Activated CD8-positive, alpha-beta T cell treated with anti-CD3 and anti-CD28 coated beads for 36 hours (primary cell): ENCODE measurements around the gene SNX18. TPM values are rescaled to one million over a fixed set of nuclear protein-coding genes. Genes with fewer than 3 reads are reported as not detected.

Source experiments
- ATAC-seq: fragments of 200-7000 bp; cut with Tn5 transposase; one replicate; pipeline ENCODE4 v1.10.0; 2021; ENCODE audit warnings: mild to moderate bottlenecking, moderate library complexity
- CTCF ChIA-PET: fragments of 350-600 bp; sonication (Branson Sonifier 250); formaldehyde crosslinking; loops from one replicate; lab custom pipeline; 2021; ENCODE audit warnings: antibody characterized with exemption; lab: Charles Lee
- POLR2A ChIA-PET: fragments of 350-600 bp; sonication (Branson Sonifier 250); formaldehyde crosslinking; loops from one replicate; lab custom pipeline; 2021; ENCODE audit warnings: antibody characterized with exemption; lab: Charles Lee
- DNase-seq: peaks from one replicate; pipeline ENCODE4 v3.0.0-alpha.2; 2020
- H3K27ac Mint-ChIP-seq: one replicate; pipeline ENCODE4 v1.8.0; 2021; ENCODE audit warnings: mild to moderate bottlenecking, mixed read lengths
- H3K27me3 Mint-ChIP-seq: one replicate; pipeline ENCODE4 v1.8.0; 2021; ENCODE audit warnings: mixed read lengths
- H3K36me3 Mint-ChIP-seq: one replicate; pipeline ENCODE4 v1.8.0; 2021; ENCODE audit warnings: low read depth, mixed read lengths
- H3K4me1 Mint-ChIP-seq: one replicate; pipeline ENCODE4 v1.8.0; 2021; ENCODE audit warnings: low read depth, mixed read lengths
- H3K4me3 Mint-ChIP-seq: one replicate; pipeline ENCODE4 v1.8.0; 2021; ENCODE audit warnings: mild to moderate bottlenecking, moderate library complexity, mixed read lengths
- H3K9me3 Mint-ChIP-seq: one replicate; pipeline ENCODE4 v1.8.0; 2021; ENCODE audit warnings: mixed read lengths
- intact Hi-C: fragments of 100-400 bp; cut with micrococcal nuclease; formaldehyde crosslinking; loops from one replicate; pipeline ENCODE4 v1.10.0; 2022
- total RNA-seq, 2 experiments: library from RNA; stranded (reverse); gene quantifications; one replicate each; pipeline ENCODE4 v1.2.3, GENCODE V29; 2021
- TF ChIP-seq, protein P1 (sequence below): fragments of 200-600 bp; IDR thresholded peaks from one replicate; pipeline ENCODE4 v1.8.0; 2022; ENCODE audit warnings: antibody characterized with exemption, mild to moderate bottlenecking

Gene SNX18
- total RNA-seq, 2 experiments from 2014 or later, result 5.9 to 6.8 TPM

DNA sequence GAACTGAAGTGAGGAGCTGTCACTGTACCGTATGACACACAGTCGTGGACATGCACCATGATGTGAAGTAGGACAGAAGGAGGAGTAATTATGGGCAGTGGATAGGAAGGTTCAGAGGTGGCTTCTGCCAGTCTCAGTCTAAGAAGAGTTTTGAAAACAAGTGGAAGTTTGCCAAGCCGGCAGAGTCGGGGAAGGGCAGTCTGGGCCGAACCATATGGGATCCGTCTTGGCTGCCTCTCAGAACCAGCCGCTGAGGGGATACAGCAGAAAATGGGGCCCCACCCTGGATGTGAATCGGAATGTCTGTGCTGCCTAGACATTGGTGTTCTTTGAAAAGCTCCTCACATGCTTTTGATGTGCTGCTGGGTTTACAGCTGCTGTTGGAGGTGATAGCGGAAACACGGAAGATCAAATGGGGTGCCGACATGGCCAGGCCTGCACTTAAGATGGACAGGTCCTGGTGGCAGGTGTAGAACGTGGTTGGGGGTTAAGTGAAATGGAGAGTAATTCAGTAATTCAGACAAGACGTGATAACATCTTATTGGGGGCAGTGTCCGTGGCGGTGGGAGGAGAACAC is 11.2 kb downstream of the SNX18 start:
- POLR2A ChIA-PET, result interaction anchor here (1.7 kb wide), 1 partner anchor 10 kb away, joined by 5 read pairs; no protein-coding TSS in a partner anchor
- no peak for DNase-seq
- ATAC-seq, result no peak
- peaks cover 2% of the 10 kb centered on the region for H3K36me3 Mint-ChIP-seq
- no peak overlapping the region for H3K4me3 Mint-ChIP-seq
- CTCF ChIA-PET, result interaction anchor here (1.2 kb wide), 1 partner anchor 12 kb away, joined by 3 read pairs; no protein-coding TSS in a partner anchor
- H3K27ac Mint-ChIP-seq, result no peak overlapping the region
- H3K9me3 Mint-ChIP-seq, result no peaks in the 10 kb centered on the region
- intact Hi-C loops, result no loop called here
- peaks cover 39% of the 10 kb centered on the region for H3K4me1 Mint-ChIP-seq
- no peaks in the 10 kb centered on the region for H3K27me3 Mint-ChIP-seq
- TF ChIP-seq, protein P1, sequence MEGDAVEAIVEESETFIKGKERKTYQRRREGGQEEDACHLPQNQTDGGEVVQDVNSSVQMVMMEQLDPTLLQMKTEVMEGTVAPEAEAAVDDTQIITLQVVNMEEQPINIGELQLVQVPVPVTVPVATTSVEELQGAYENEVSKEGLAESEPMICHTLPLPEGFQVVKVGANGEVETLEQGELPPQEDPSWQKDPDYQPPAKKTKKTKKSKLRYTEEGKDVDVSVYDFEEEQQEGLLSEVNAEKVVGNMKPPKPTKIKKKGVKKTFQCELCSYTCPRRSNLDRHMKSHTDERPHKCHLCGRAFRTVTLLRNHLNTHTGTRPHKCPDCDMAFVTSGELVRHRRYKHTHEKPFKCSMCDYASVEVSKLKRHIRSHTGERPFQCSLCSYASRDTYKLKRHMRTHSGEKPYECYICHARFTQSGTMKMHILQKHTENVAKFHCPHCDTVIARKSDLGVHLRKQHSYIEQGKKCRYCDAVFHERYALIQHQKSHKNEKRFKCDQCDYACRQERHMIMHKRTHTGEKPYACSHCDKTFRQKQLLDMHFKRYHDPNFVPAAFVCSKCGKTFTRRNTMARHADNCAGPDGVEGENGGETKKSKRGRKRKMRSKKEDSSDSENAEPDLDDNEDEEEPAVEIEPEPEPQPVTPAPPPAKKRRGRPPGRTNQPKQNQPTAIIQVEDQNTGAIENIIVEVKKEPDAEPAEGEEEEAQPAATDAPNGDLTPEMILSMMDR, result no peak

DNA sequence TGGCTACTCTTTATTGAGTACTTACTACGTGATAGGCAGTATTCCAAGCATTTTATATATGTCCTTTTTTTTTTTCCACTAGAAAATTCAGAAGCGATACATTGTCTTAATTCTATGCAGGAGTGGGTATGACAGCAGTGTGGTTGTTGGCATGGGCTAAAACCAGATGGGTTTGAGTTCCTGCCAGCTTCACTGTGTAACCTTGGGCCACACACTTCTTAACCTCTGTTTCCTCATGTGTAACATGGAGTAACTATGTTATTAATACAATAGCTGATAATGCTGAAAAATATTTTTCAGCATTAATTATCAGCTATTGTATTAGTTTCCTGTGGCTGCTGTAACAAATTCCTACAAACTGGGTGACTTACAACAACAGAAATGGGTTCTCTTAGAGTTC is 12.0 kb downstream of the SNX18 start:
- Mint-ChIP-seq H3K4me1 (peaks cover 42% of the 10 kb centered on the region), H3K4me3 (no peak overlapping the region), H3K27me3 (no peaks in the 10 kb centered on the region), H3K36me3 (peaks cover 2% of the 10 kb centered on the region), H3K9me3 (no peaks in the 10 kb centered on the region), H3K27ac (no peak overlapping the region)
- ChIA-PET CTCF (interaction anchor here (1.2 to 1.5 kb wide), 2 partner anchors 11 to 13 kb away, joined by 3 read pairs; no protein-coding TSS in a partner anchor), POLR2A (interaction anchor here (1.7 kb wide), 1 partner anchor 11 kb away, joined by 5 read pairs; no protein-coding TSS in a partner anchor)
- DNase-seq, result no peak
- TF ChIP-seq, protein P1, result no peak
- intact Hi-C loops, result no loop called here
- ATAC-seq, result no peak

DNA sequence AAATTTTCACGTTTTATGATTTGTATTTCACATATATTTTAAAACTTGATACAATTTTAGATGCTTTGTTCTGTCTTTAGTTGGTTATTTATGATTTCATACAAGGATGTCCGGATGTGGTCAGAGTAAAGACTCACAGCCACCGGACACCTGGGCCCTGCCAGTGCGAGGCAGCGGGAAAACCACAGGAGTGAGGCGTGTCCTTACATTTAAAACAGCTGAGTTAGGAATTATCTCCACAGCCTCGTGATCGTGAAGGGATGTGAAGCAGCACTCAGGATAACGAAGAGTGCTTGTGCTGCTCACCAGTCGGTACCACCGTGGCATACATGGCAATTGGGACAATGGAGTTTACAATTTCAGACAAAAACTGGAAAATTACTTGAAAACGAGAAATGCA is 14.0 kb downstream of the SNX18 start:
- Mint-ChIP-seq H3K9me3 (no peaks in the 10 kb centered on the region), H3K36me3 (peaks cover 7% of the 10 kb centered on the region), H3K27me3 (no peaks in the 10 kb centered on the region), H3K4me1 (peaks cover 35% of the 10 kb centered on the region), H3K27ac (no peak overlapping the region), H3K4me3 (no peak overlapping the region)
- ChIA-PET CTCF (no interaction called here), POLR2A (no interaction called here)
- DNase-seq, result no peak
- no peak for ATAC-seq
- TF ChIP-seq, protein P1, result no peak
- intact Hi-C loops, result no loop called here

DNA sequence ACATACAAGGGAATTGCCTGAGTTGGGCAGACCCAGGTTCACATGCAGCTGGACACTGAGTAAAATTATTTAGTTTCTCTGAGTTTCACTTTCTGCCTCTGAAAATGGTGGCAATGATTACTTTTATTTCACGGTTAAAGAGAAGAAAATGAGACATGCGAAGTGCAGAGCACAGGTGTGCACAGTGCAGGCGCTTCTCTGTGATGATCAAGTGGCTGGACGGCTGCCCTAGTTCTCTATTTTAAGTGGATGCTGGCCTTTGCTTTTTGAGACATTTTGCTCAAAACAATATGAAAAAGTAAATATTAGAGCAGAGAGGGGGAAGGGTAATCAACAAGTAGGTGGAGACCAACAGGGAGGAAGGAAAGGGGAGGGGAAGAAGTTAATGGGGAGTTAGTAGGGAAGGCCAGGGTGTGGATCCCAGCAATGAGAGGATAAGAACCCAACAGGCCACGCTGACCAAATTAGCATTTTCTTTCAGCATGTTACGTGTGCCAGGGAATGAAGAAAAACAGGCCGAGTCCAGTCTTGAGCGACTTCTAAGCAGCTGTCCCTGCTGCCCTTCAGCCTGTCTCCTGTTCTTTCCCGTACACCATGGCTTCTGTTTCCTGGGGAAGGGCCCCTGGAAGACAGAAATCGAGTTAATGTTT is 16.1 kb downstream of the SNX18 start:
- Mint-ChIP-seq H3K27ac (no peak overlapping the region), H3K36me3 (peaks cover 7% of the 10 kb centered on the region), H3K4me1 (peaks cover 46% of the 10 kb centered on the region), H3K27me3 (no peaks in the 10 kb centered on the region), H3K9me3 (no peaks in the 10 kb centered on the region), H3K4me3 (no peak overlapping the region)
- TF ChIP-seq, protein P1, result no peak
- ATAC-seq (no peak), DNase-seq (no peak)
- intact Hi-C loops, result no loop called here
- CTCF ChIA-PET, result interaction anchor here (1.1 kb wide), 1 partner anchor 311 kb away, joined by 5 read pairs; no protein-coding TSS in a partner anchor
- POLR2A ChIA-PET, result interaction anchor here (0.6 to 0.7 kb wide), 2 partner anchors 17 to 328 kb away, joined by 3 read pairs; no protein-coding TSS in a partner anchor
